Neural progenitor cell (in vitro differentiated cells): Measurements from ENCODE around the gene MTHFSD. TPM values are rescaled to one million over a fixed set of nuclear protein-coding genes. Genes with fewer than 3 reads are reported as not detected.

Source experiments
- DNase-seq: peaks from one replicate; pipeline ENCODE4 v3.0.0-alpha.2; 2016; ENCODE audit warnings: low spot score
- H2AFZ ChIP-seq: fragments of 200-600 bp; sonication (generic); replicated peaks from 2 replicates; pipeline ENCODE4 v1.6.1; 2016; ENCODE audit warnings: antibody characterized with exemption
- H3F3A ChIP-seq: fragments of 200-600 bp; sonication (generic); 2 replicates; pipeline ENCODE4 v1.6.1; 2016; ENCODE audit warnings: antibody characterized with exemption, low read depth
- H3K27ac ChIP-seq: fragments of 200-600 bp; sonication (generic); 2 replicates; pipeline ENCODE4 v1.5.1; 2016; ENCODE audit warnings: mild to moderate bottlenecking
- H3K27me3 ChIP-seq: fragments of 200-600 bp; sonication (generic); 2 replicates; pipeline ENCODE4 v1.6.1; 2016; ENCODE audit warnings: mild to moderate bottlenecking, moderate library complexity
- H3K36me3 ChIP-seq: fragments of 200-600 bp; sonication (generic); 2 replicates; pipeline ENCODE4 v1.5.1; 2016
- H3K4me1 ChIP-seq: fragments of 200-600 bp; sonication (generic); 2 replicates; pipeline ENCODE4 v1.6.1; 2016; ENCODE audit warnings: mixed run types
- H3K4me2 ChIP-seq: fragments of 200-600 bp; sonication (generic); 2 replicates; pipeline ENCODE4 v1.6.1; 2016
- H3K4me3 ChIP-seq: fragments of 200-600 bp; sonication (generic); 2 replicates; pipeline ENCODE4 v1.5.1; 2016
- H3K79me2 ChIP-seq: fragments of 200-600 bp; sonication (generic); 2 replicates; pipeline ENCODE4 v1.6.1; 2016; ENCODE audit warnings: low read depth
- H3K9ac ChIP-seq: fragments of 200-600 bp; sonication (generic); 2 replicates; pipeline ENCODE4 v1.6.1; 2016
- H3K9me3 ChIP-seq: fragments of 200-600 bp; sonication (generic); 2 replicates; pipeline ENCODE4 v1.5.1; 2016; ENCODE audit warnings: low read depth
- H4K20me1 ChIP-seq: fragments of 200-600 bp; sonication (generic); 2 replicates; pipeline ENCODE4 v1.6.1; 2016; ENCODE audit warnings: low read depth
- H3K27ac Mint-ChIP-seq: 3 replicates; pipeline ENCODE4 v1.8.0; 2021; ENCODE audit warnings: mixed read lengths
- H3K27me3 Mint-ChIP-seq: 2 replicates; pipeline ENCODE4 v1.8.0; 2022; ENCODE audit warnings: low read depth, mild to moderate bottlenecking, inconsistent platforms, moderate library complexity, mixed read lengths; ENCODE audit not compliant: insufficient read depth
- H3K36me3 Mint-ChIP-seq: 3 replicates; pipeline ENCODE4 v1.8.0; 2021; ENCODE audit warnings: mixed read lengths
- H3K4me1 Mint-ChIP-seq: 3 replicates; pipeline ENCODE4 v1.8.0; 2021; ENCODE audit warnings: mixed read lengths
- H3K4me3 Mint-ChIP-seq: 3 replicates; pipeline ENCODE4 v1.8.0; 2021; ENCODE audit warnings: mild to moderate bottlenecking, moderate library complexity, mixed read lengths
- H3K9me3 Mint-ChIP-seq: 3 replicates; pipeline ENCODE4 v1.8.0; 2020; ENCODE audit warnings: mixed read lengths
- EZH2 ChIP-seq: fragments of 200-600 bp; sonication (generic); IDR thresholded peaks from 2 replicates; pipeline ENCODE4 v1.6.1; 2017; ENCODE audit warnings: antibody characterized with exemption, mild to moderate bottlenecking, moderate library complexity
- EZH2phosphoT487 ChIP-seq: fragments of 200-600 bp; sonication (generic); IDR thresholded peaks from 2 replicates; pipeline ENCODE4 v1.6.1; 2017; ENCODE audit warnings: antibody characterized with exemption
- total RNA-seq: library from RNA; depleted of rRNA; stranded (reverse); fragments of >200 nt; gene quantifications from 2 replicates; pipeline ENCODE4 v1.2.3, GENCODE V29; 2015; ENCODE audit warnings: low replicate concordance
- TF ChIP-seq, protein P1 (sequence below): fragments of 200-600 bp; sonication (generic); IDR thresholded peaks from 2 replicates; pipeline ENCODE4 v1.5.1; 2017; ENCODE audit warnings: antibody characterized with exemption, mild to moderate bottlenecking

MTHFSD gene
- total RNA-seq, 1 donor from 2014 or later, result 17.4 TPM

DNA sequence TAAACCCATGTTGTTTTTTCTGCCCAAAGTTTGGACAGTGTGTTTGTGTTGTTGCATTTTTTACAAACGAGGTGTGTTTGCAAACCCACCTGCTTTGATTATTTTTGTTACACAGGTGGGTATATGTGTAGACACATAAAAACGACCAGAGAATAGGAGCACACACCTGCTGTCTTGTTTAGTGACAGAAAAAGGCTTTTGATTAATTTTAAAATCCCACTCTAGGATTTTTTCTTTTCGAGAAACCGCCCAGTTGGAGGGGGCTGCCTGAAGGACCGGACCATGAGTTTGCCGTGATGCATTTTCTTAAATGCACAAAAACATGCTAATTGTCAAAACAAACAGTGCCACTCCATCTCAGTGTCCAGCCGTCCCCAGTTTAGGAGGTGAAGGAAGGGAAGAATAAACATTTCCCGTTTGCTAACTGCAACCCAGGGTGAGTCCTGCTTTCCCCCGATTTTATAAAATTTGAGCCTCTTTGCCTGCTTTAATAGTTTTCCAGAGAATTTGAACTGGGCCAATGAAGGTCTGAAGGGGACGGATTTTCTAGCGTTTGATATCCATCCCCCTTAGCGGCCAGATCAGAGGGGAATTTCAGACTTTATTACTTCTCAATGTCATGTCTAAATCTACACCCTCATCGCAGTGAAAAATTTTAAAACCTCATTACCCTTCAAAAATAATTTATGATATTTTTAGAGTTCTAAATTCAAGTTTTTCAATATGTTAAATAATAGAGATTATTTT is 14.8 kb upstream of the MTHFSD start:
- peaks cover 84% of the 10 kb centered on the region for H3K27me3 Mint-ChIP-seq
- peaks cover 11% of the 10 kb centered on the region for H3K4me1 Mint-ChIP-seq

DNA sequence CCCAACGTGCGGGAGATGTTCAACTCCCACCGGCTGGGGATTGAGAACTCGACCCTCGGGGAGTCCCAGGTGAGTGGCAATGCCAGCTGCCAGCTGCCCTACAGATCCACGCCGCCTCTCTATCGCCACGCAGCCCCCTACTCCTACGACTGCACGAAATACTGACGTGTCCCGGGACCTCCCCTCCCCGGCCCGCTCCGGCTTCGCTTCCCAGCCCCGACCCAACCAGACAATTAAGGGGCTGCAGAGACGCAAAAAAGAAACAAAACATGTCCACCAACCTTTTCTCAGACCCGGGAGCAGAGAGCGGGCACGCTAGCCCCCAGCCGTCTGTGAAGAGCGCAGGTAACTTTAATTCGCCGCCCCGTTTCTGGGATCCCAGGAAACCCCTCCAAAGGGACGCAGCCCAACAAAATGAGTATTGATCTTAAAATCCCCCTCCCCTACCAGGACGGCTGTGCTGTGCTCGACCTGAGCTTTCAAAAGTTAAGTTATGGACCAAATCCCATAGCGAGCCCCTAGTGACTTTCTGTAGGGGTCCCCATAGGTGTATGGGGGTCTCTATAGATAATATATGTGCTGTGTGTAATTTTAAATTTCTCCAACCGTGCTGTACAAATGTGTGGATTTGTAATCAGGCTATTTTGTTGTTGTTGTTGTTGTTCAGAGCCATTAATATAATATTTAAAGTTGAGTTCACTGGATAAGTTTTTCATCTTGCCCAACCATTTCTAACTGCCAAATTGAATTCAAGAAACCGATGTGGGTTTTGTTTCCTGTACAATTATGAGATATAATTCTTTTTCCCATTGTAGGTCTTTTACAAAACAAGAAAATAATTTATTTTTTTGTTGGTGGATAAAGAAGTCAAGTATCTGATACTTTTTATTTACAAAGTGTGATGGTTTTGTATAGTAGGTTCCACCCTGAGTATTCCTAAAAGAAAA is 13.9 kb upstream of the MTHFSD start:
- Histone ChIP-seq H3K4me2 (peak overlapping the region; percentile 81), H3K79me2 (no peaks in the 10 kb centered on the region), H3K4me3 (peak overlapping the region; percentile 26), H4K20me1 (peaks cover 56% of the 10 kb centered on the region), H3K4me1 (peaks cover 29% of the 10 kb centered on the region), H3K27ac (no peak overlapping the region), H2AFZ (no peak overlapping the region), H3K27me3 (peaks cover 100% of the 10 kb centered on the region), H3K36me3 (no peaks in the 10 kb centered on the region), H3K9ac (no peak overlapping the region), H3F3A (peaks cover 21% of the 10 kb centered on the region), H3K9me3 (no peaks in the 10 kb centered on the region)
- Mint-ChIP-seq H3K4me1 (peaks cover 13% of the 10 kb centered on the region), H3K4me3 (peak overlapping the region; percentile 41), H3K9me3 (no peaks in the 10 kb centered on the region), H3K36me3 (no peaks in the 10 kb centered on the region), H3K27ac (no peak overlapping the region), H3K27me3 (peaks cover 84% of the 10 kb centered on the region)
- TF ChIP-seq, protein P1, sequence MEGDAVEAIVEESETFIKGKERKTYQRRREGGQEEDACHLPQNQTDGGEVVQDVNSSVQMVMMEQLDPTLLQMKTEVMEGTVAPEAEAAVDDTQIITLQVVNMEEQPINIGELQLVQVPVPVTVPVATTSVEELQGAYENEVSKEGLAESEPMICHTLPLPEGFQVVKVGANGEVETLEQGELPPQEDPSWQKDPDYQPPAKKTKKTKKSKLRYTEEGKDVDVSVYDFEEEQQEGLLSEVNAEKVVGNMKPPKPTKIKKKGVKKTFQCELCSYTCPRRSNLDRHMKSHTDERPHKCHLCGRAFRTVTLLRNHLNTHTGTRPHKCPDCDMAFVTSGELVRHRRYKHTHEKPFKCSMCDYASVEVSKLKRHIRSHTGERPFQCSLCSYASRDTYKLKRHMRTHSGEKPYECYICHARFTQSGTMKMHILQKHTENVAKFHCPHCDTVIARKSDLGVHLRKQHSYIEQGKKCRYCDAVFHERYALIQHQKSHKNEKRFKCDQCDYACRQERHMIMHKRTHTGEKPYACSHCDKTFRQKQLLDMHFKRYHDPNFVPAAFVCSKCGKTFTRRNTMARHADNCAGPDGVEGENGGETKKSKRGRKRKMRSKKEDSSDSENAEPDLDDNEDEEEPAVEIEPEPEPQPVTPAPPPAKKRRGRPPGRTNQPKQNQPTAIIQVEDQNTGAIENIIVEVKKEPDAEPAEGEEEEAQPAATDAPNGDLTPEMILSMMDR, result no peak
- TF ChIP-seq EZH2phosphoT487 (peak; percentile 94), EZH2 (peak; percentile 95)
- DNase-seq, result no peak

More for the DNA sequence above, 14.8 kb upstream of the MTHFSD start:
- Histone ChIP-seq H3K36me3 (no peaks in the 10 kb centered on the region), H4K20me1 (peaks cover 47% of the 10 kb centered on the region), H3K27me3 (peaks cover 100% of the 10 kb centered on the region), H3K9me3 (no peaks in the 10 kb centered on the region), H3K4me3 (no peak overlapping the region), H3K4me1 (peaks cover 23% of the 10 kb centered on the region), H3K4me2 (no peak overlapping the region), H3F3A (peaks cover 21% of the 10 kb centered on the region), H3K27ac (no peak overlapping the region), H3K9ac (no peak overlapping the region), H3K79me2 (no peaks in the 10 kb centered on the region), H2AFZ (no peak overlapping the region)
- H3K9me3 Mint-ChIP-seq, result no peaks in the 10 kb centered on the region
- TF ChIP-seq EZH2phosphoT487, result no peak
- TF ChIP-seq, protein P1, result no peak
- no peak for TF ChIP-seq EZH2
- H3K4me3 Mint-ChIP-seq, result no peak overlapping the region
- no peak overlapping the region for H3K27ac Mint-ChIP-seq
- no peak for DNase-seq
- no peaks in the 10 kb centered on the region for H3K36me3 Mint-ChIP-seq

DNA sequence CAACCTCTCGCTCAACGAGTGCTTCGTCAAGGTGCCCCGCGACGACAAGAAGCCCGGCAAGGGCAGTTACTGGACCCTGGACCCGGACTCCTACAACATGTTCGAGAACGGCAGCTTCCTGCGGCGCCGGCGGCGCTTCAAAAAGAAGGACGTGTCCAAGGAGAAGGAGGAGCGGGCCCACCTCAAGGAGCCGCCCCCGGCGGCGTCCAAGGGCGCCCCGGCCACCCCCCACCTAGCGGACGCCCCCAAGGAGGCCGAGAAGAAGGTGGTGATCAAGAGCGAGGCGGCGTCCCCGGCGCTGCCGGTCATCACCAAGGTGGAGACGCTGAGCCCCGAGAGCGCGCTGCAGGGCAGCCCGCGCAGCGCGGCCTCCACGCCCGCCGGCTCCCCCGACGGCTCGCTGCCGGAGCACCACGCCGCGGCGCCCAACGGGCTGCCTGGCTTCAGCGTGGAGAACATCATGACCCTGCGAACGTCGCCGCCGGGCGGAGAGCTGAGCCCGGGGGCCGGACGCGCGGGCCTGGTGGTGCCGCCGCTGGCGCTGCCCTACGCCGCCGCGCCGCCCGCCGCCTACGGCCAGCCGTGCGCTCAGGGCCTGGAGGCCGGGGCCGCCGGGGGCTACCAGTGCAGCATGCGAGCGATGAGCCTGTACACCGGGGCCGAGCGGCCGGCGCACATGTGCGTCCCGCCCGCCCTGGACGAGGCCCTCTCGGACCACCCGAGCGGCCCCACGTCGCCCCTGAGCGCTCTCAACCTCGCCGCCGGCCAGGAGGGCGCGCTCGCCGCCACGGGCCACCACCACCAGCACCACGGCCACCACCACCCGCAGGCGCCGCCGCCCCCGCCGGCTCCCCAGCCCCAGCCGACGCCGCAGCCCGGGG is 12.9 kb upstream of the MTHFSD start:
- H3K4me1 Mint-ChIP-seq, result peaks cover 23% of the 10 kb centered on the region
- H4K20me1 ChIP-seq, result peaks cover 56% of the 10 kb centered on the region
- no peaks in the 10 kb centered on the region for H3K36me3 ChIP-seq
- H3K27ac Mint-ChIP-seq, result no peak overlapping the region
- H3K9me3 ChIP-seq, result no peaks in the 10 kb centered on the region
- no peaks in the 10 kb centered on the region for H3K9me3 Mint-ChIP-seq
- no peak overlapping the region for H3K27ac ChIP-seq
- peak overlapping the region; percentile 55 for H3K4me3 ChIP-seq
- no peak overlapping the region for H2AFZ ChIP-seq
- H3K36me3 Mint-ChIP-seq, result no peaks in the 10 kb centered on the region
- H3K4me3 Mint-ChIP-seq, result peak overlapping the region; percentile 81
- TF ChIP-seq EZH2phosphoT487 (peak; percentile 98), EZH2 (peak; percentile 90)
- TF ChIP-seq, protein P1, result peak; percentile 24
- H3K27me3 Mint-ChIP-seq, result peaks cover 77% of the 10 kb centered on the region
- peaks cover 30% of the 10 kb centered on the region for H3K4me1 ChIP-seq
- DNase-seq, result peak; percentile 82
- peak overlapping the region; percentile 81 for H3K4me2 ChIP-seq
- peaks cover 27% of the 10 kb centered on the region for H3F3A ChIP-seq
- H3K27me3 ChIP-seq, result peaks cover 99% of the 10 kb centered on the region
- no peak overlapping the region for H3K9ac ChIP-seq
- H3K79me2 ChIP-seq, result no peaks in the 10 kb centered on the region
